ENCODE results near the gene PTOV1. TPM values are rescaled to one million over a fixed set of nuclear protein-coding genes. Genes with fewer than 3 reads are reported as not detected.
A peak's percentile ranks its signal among the peaks of the same experiment; 100 is the strongest.

PTOV1 gene
- total RNA-seq, 2 experiments from 2014 or later, result 105 to 124 TPM

DNA sequence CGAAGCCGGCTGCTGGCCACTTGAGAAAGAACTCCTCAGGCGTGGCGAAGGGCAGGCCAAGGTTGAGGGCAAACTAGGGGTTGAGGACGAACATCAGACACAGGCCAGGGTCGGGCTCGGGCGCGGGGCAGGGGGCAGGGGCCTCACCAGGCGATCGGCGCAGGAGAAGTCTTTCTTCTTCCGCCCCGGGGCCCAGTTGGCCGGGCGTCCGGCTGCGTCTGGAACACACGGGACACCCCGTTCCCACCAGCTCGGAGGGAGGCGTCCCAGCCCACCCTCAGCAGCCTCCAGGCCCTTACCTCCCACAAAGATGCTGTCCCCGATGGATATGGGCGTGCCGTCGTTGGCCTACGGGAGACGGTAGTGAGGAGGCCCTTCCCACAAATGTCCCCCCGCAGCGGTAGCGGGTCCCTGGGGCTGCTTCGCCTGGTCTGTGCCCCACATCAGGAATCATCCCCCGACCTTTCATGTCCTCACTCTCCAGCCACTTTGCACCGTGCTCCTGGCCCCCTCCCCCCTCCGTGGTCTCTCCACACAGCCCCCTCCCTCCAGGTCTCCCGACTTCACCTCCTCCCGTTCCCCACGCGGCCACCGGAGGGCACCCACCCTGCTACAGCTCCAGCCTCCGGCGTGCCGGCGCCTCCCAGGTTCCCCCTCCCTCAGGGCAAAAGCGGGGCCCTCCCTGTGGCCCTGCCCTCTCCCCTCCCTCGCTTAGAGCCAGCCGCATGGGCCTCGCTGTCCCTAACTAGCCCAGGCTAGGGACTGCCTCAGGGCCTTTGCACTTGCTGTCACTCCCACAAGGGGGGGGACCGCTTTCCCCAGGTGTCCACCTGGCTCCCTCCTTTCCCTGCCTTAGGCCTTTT is 11.7 kb downstream of the PTOV1 start:
- peak; percentile 43 for DNase-seq (ENCODE audit: low spot score)
- peaks cover 23% of the 10 kb centered on the region for H3K4me1 ChIP-seq (ENCODE audit: insufficient read depth, low read length, poor library complexity, severe bottlenecking)
- peaks cover 73% of the 10 kb centered on the region for H3K36me3 ChIP-seq (ENCODE audit: insufficient read depth, low read length)
- H3K9me2 ChIP-seq (ENCODE audit: insufficient read depth, low read length), result no peaks in the 10 kb centered on the region
- no peak for TF ChIP-seq EZH2phosphoT487 (IDR thresholded peaks at IDR 0.05; ENCODE audit: borderline replicate concordance, low read depth, low read length)
- TF ChIP-seq, protein P1, sequence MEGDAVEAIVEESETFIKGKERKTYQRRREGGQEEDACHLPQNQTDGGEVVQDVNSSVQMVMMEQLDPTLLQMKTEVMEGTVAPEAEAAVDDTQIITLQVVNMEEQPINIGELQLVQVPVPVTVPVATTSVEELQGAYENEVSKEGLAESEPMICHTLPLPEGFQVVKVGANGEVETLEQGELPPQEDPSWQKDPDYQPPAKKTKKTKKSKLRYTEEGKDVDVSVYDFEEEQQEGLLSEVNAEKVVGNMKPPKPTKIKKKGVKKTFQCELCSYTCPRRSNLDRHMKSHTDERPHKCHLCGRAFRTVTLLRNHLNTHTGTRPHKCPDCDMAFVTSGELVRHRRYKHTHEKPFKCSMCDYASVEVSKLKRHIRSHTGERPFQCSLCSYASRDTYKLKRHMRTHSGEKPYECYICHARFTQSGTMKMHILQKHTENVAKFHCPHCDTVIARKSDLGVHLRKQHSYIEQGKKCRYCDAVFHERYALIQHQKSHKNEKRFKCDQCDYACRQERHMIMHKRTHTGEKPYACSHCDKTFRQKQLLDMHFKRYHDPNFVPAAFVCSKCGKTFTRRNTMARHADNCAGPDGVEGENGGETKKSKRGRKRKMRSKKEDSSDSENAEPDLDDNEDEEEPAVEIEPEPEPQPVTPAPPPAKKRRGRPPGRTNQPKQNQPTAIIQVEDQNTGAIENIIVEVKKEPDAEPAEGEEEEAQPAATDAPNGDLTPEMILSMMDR (conservative IDR thresholded peaks at IDR 0.05; ENCODE audit: low read length), result peak; percentile 71
- H3K79me2 ChIP-seq (ENCODE audit: insufficient read depth, low read depth, low read length), result peaks cover 28% of the 10 kb centered on the region; the same call in 1 of the 2 replicates
- H4K20me1 ChIP-seq (ENCODE audit: insufficient read depth, low read length), result peaks cover 10% of the 10 kb centered on the region; the same call in 1 of the 2 replicates
- no TSS peak for BruUV-seq (replicated peaks)
- no peak overlapping the region for H3K4me3 ChIP-seq (ENCODE audit: low read depth, low read length, poor library complexity, severe bottlenecking)
- POLR2A ChIA-PET, result interaction anchor here (0.5 kb wide), 1 partner anchor 19 kb away, joined by 3 read pairs; no protein-coding TSS in a partner anchor
- no peaks in the 10 kb centered on the region for H3K9me3 ChIP-seq (ENCODE audit: low read length)
- CTCF ChIA-PET (ENCODE audit: unreplicated experiment), result interaction anchor here (0.6 kb wide), 1 partner anchor 50 kb away, joined by 5 read pairs; the partner anchor contains the start of gene FUZ
- H3K4me2 ChIP-seq (ENCODE audit: low read length), result no peak overlapping the region
- intact Hi-C loops (cut with micrococcal nuclease; ENCODE audit: unreplicated experiment), result no loop called here
- no peak overlapping the region for H3K27ac ChIP-seq (ENCODE audit: low read depth, low read length, poor library complexity, severe bottlenecking)
- no peak overlapping the region for H2AFZ ChIP-seq (ENCODE audit: low read length)

DNA sequence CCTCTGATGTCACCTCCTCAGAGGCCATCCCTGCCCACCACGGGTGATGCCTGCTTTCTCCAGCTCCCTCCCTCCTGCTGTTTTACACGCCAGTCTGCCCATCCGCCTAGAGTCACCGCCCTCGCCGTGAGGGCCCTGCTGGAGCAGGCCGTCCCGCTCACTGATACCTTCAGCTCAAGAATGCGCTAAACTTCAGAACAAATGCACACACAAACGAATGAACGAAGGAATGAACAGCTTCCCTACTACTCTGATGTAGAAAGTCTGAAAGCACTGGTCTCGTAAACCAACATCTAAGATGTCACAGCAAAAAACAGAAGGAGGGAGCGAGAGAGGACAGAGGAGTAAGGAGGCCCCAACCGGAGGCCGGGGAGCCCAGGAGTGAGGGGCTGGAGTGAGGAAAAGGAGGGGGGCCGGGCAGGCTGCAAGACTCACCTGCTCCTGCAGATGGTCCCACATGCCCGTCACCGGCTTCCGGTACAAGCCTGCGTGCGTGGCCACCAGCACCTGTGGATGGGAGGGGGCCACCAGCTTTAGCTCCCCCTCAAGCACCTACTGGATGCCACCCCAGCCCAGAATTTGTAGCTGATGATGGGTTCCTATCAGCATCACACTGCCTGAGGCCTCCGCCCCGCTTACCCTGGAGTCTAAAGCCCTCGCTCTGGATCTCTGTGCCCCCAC is 12.4 kb downstream of the PTOV1 start:
- peaks cover 65% of the 10 kb centered on the region for H3K36me3 ChIP-seq (ENCODE audit: insufficient read depth, low read length)
- H3K9me3 ChIP-seq (ENCODE audit: low read length), result no peaks in the 10 kb centered on the region
- DNase-seq (ENCODE audit: low spot score), result no peak
- ChIA-PET CTCF (ENCODE audit: unreplicated experiment) (no interaction called here), POLR2A (no interaction called here)
- H3K4me1 ChIP-seq (ENCODE audit: insufficient read depth, low read length, poor library complexity, severe bottlenecking), result peaks cover 30% of the 10 kb centered on the region
- H3K79me2 ChIP-seq (ENCODE audit: insufficient read depth, low read depth, low read length), result peaks cover 28% of the 10 kb centered on the region; the same call in 1 of the 2 replicates
- peaks cover 10% of the 10 kb centered on the region; the same call in 1 of the 2 replicates for H4K20me1 ChIP-seq (ENCODE audit: insufficient read depth, low read length)
- intact Hi-C loops (cut with micrococcal nuclease; ENCODE audit: unreplicated experiment), result no loop called here
- no TSS peak for BruUV-seq (replicated peaks)
- no peak overlapping the region for H3K4me2 ChIP-seq (ENCODE audit: low read length)
- no peak overlapping the region for H3K27ac ChIP-seq (ENCODE audit: low read depth, low read length, poor library complexity, severe bottlenecking)
- TF ChIP-seq, protein P1 (conservative IDR thresholded peaks at IDR 0.05; ENCODE audit: low read length), result no peak
- H2AFZ ChIP-seq (ENCODE audit: low read length), result no peak overlapping the region
- no peak overlapping the region for H3K4me3 ChIP-seq (ENCODE audit: low read depth, low read length, poor library complexity, severe bottlenecking)
- H3K9me2 ChIP-seq (ENCODE audit: insufficient read depth, low read length), result no peaks in the 10 kb centered on the region
